Medulla oblongata (tissue), 1 donor: Measurements from ENCODE around the gene HSD17B11.
"Not testable (repeated sequence)": the region's sequence is repeated elsewhere in the genome, so short reads cannot be mapped to it uniquely, and the experiment has no call there.

Experiments used
- DNase-seq: peaks from one replicate; pipeline ENCODE4 v3.0.0-alpha.2; 2015; ENCODE audit errors: extremely low spot score

Gene HSD17B11

DNA sequence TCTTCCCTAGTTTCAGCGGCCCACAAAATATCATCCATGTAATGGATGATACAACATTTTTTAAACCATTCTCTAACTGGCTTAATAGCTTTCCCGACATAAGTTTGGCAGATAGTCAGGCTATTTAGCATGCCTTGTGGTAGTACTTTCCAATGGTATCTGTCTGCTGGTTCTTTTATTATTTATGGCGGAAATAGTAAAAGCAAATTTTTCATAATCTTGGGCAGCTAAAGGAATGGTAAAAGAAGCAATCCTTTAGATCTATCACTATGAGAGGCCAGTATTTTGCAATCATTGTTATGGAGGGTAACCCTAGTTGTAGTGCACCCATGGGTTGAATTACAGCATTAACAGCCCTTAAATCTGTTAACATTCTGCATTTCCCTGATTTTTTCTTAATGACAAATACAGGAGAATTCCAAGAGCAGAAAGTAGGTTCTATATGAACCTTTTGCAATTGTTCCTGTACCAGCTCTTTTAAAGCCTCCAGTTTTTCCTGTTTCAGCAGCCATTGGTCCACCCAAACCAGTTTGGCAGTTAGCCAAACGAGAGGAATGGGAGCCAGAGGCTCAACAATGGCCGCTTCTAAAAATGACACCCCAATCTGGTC lies 14.3 kb upstream of the HSD17B11 start:
- no peak for DNase-seq

DNA sequence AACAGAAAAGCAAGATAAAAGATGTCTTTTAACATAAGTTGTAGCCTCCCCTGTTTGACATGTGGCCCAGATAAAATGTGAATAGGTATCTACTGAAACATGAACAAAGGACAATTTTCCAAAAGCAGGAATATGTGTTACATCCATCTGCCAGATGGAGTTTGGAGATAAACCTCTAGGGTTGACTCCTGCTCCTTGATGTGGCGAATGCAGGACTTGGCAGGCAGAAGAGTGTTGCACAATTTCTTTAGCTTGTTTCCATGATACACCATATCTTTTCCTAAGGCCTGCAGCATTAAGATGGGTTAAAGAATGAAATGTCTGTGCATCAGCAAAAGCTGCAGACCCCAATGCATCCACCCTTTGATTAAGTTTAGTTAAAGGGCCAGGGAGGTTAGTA lies 12.7 kb upstream of the HSD17B11 start:
- not testable (repeated sequence) for DNase-seq

DNA sequence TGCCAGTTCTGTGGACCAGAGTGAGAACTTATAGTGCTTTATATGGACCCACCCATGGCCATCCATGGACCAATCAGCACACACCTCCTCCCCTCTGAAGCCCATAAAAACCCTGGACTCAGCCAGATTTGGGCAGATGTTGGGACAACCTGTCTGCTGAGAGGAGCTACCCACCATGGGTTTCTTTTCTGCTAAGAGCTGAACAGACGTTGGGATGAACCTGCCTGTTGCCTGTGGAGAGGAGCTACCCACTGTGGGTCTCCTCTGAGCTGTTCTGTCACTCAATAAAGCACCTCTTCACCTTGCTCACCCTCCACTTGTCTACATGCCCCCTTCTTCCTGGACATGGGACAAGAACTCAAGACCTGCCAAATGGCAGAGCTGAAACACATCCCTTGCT lies 9.0 kb upstream of the HSD17B11 start:
- no peak for DNase-seq

GRCh38 chr4:87399148-87399547 lies 8.2 kb upstream of the HSD17B11 start:
- DNase-seq = no peak

GRCh38 chr4:87395851-87396250 lies 4.9 kb upstream of the HSD17B11 start:
- not testable (repeated sequence) for DNase-seq

- DNase-seq = not testable (repeated sequence)
Measured at GRCh38 chr4:87395073-87395472, 4.1 kb upstream of the HSD17B11 start.

- DNase-seq = no peak
Measured at GRCh38 chr4:87392183-87392582, 1.2 kb upstream of the HSD17B11 start.

DNA sequence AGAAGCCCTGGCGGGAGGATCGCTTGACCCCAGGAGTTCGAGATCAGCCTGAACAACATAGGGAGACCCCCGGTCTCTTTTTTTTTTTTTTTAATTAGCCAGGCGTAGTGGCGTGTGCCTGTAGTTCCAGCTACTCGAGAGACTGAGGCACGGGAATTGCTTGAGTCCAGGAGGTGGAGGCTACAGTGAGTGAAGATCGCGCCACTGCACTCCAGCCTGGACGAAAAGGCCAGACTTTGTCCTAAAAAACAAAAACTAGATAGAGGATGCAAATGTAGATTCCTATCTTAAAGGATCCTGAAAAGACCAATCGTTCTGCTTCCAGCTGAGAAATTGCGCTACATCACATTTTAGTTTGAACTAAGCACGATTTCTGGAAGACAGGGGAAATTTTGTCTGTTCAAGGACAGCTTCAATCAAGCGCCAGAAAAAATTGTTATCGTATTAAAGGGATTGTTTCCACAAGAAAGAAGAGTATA lies 627 bp upstream of the HSD17B11 start:
- no peak for DNase-seq

GRCh38 chr4:87390551-87390890 lies 467 bp downstream of the HSD17B11 start:
- DNase-seq = no peak

DNA sequence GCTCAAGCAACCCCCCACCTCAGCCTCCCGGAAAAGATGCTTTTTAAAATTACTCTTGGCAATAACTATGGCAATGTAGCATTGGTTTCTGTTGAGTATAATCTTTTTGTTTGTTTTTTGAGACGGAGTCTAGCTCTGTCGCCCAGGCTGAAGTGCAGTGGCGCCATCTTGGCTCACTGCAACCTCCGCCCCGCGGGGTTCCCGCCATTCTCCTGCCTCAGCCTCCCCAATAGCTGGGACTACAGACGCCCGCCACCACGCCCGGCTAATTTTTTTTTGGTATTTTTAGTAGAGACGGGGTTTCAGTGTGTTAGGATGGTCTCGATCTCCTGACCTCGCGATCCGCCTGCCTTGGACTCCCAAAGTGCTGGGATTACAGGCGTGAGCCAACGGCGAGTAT lies 933 bp downstream of the HSD17B11 start:
- DNase-seq = not testable (repeated sequence)

DNA sequence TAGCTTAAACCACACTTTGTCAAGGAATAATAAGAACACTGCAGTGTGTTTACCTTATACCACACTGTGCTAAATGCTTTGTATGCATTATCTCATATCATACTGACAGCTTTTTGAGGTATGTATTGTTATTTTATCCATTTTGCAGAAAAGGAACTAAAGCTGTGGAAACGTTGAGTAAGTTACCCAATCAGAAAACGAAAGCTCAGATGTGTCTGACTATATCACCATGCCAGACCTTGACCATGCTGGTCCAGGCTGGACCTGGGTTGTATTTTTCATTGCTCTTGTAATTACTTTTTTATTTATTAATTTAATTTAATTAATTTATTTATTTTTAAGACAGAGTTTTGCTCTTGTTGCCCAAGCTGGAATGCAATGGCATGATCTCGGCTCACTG lies 2.1 kb downstream of the HSD17B11 start:
- no peak for DNase-seq

DNA sequence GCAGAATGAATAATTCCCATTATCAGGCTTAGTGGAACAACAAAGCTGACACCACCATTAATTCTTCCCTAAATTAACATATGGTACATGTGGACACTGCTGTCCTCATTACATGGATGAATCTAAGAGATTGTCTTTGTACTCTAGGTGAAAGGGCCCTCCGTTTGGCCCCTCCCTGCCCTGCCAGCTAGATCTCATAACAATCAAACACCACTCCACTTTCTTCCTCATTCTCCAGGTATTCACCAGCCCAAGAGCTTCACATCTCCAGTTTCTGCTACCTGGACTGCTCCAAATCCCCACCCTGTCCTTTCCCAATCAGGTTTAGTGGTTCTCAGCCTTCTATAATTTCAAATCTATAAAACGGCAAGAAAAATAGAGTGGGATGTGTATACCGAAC lies 3.8 kb downstream of the HSD17B11 start:
- DNase-seq = no peak

GRCh38 chr4:87384466-87385132 lies 6.4 kb downstream of the HSD17B11 start:
- DNase-seq = not testable (repeated sequence)

- no peak for DNase-seq
Measured at GRCh38 chr4:87382931-87383330, 8.1 kb downstream of the HSD17B11 start.

DNA sequence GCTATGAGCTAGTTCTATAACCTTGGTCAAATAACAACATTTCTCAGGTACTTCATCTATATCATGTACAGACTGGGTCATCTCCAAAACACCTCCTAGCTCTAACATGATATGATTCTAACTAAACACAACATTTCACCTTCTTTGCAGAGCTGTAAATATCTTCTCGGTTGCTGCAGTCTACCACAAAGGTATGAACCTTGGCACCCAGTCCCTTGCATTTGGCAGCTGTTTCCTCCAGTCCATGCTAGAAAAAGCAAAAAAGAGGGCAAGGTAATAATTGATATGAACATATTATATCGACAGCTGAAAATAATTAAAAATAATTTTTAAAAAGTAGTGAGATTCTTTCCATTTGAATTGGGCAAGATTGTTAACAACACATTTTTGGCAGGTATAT lies 8.9 kb downstream of the HSD17B11 start:
- no peak for DNase-seq

GRCh38 chr4:87377816-87378215 lies 13.2 kb downstream of the HSD17B11 start:
- DNase-seq = no peak

- peak; percentile 86 for DNase-seq
Measured at GRCh38 chr4:87375719-87376291, 15.2 kb downstream of the HSD17B11 start.

DNA sequence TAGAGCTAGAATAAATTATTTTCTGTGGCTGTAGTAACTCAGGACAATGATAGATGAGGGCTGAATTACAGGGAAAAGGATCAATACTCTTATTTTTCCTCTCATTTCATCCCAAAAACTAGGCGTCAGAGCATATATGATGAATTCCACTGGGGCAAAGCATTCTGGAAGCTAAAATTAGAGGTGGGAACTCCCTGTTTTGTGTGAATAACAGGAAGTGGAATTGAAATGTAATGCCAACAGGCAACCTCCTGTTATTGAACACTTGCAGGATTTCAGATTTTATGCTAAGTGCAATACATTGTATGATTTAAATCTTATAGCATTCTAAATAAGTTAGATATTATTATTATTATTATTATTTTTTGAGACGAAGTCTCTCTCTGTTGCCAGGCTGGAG lies 20.9 kb downstream of the HSD17B11 start:
- no peak for DNase-seq

DNA sequence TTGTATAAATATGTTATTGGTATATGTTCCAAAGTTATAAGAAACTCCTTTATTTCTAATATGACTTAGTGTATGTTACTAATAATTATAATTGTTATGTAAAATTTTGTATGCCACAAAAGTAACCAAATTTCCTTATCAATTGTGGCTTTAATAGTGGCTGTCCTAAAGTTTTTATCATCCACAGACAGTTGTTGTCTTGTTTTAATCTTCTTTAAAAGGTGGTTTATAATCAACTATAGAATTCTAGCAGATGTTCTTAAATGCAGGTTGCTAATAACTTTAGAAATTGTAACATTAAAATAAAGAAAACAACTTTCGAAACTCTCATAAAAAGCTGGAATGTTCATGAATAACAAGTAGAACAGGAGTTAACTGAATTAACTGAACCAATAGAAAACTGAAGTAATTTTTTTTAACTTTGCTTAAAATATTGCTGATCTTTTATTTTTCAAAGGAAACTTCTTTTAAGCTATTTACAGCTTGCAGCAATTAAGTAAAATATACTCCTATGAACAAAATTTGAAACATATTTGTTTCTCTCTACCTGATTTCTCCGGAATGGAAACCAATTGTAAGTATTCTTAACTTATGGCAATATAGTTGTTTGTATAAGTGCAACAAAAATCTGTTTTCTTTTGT lies 24.3 kb downstream of the HSD17B11 start:
- no peak for DNase-seq

DNA sequence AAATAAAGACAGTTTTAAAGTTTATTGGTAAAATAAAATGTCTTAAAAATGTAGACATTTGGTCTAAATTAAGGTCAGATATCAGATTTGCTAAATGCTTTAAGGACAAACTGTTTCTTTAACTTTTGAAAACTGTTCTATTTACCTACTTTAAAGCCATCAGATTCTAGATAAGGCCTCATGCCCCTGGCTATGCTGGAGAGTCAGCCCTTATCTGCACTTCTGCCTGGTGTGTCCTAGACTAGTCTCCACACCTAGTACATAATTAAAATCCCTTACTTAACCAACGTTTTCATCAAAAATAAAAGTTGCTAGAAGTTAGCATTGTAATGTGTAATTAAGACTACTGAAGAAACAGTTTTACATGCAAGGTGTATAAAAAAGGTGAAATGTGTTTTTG lies 25.6 kb downstream of the HSD17B11 start:
- no peak for DNase-seq

DNA sequence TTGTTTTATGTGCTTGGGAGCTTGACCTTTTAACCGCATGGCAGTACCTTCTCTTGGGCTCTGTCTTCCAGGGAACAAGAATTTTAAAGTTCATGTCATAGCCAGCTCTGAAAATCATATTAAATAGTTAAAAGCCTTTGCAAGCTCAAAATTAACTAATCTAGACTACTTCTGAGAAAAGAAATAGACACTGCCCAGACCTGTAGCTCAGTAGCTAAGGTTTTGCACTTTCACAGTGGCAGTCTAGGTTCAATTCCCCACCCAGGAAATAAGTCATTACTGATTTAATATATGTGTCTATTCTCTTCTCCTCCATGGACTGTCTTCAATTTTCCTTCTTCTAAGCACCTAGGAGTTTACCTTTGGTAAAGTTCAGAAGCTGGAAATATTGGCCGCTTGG lies 27.4 kb downstream of the HSD17B11 start:
- DNase-seq = no peak

GRCh38 chr4:87360338-87360935 lies 30.6 kb downstream of the HSD17B11 start:
- no peak for DNase-seq
